H9 (cell line): Measurements from ENCODE around the gene LMF2. TPM values are rescaled to one million over a fixed set of nuclear protein-coding genes. Genes with fewer than 3 reads are reported as not detected.

Experiments used
- DNase-seq: peaks from one replicate; pipeline ENCODE4 v3.0.0-alpha.2; 2017
- H2AFZ ChIP-seq: one replicate; pipeline ENCODE4 v1.6.1; 2013; ENCODE audit warnings: mild to moderate bottlenecking, low read length, control low read depth, moderate library complexity
- H2AK5ac ChIP-seq: 2 replicates; pipeline ENCODE4 v1.6.1; 2013; ENCODE audit warnings: low read length, control low read depth, mixed read lengths; ENCODE audit not compliant: insufficient read length
- H2BK120ac ChIP-seq: one replicate; pipeline ENCODE4 v1.6.1; 2013; ENCODE audit warnings: low read depth, mild to moderate bottlenecking, low read length, control low read depth, inconsistent platforms; ENCODE audit not compliant: poor library complexity, severe bottlenecking
- H2BK12ac ChIP-seq: 2 replicates; pipeline ENCODE4 v1.6.1; 2013; ENCODE audit warnings: low read length, control low read depth, mixed read lengths, low read depth; ENCODE audit not compliant: insufficient read length
- H2BK15ac ChIP-seq: 2 replicates; pipeline ENCODE4 v1.6.1; 2013; ENCODE audit warnings: low read depth, low read length, control low read depth
- H2BK20ac ChIP-seq: one replicate; pipeline ENCODE4 v1.6.1; 2013; ENCODE audit warnings: low read depth, mild to moderate bottlenecking, low read length, control low read depth, inconsistent platforms; ENCODE audit not compliant: poor library complexity, severe bottlenecking
- H2BK5ac ChIP-seq: 2 replicates; pipeline ENCODE4 v1.6.1; 2013; ENCODE audit warnings: low read length, control low read depth, mixed read lengths; ENCODE audit not compliant: insufficient read length
- H3K14ac ChIP-seq: 2 replicates; pipeline ENCODE4 v1.6.1; 2013; ENCODE audit warnings: low read length, control low read depth; ENCODE audit not compliant: insufficient read depth
- H3K18ac ChIP-seq: 2 replicates; pipeline ENCODE4 v1.6.1; 2013; ENCODE audit warnings: low read depth, mild to moderate bottlenecking, mixed read lengths, low read length, control low read depth; ENCODE audit not compliant: insufficient read length
- H3K23ac ChIP-seq: 2 replicates; pipeline ENCODE4 v1.6.1; 2013; ENCODE audit warnings: low read length, control low read depth, mixed read lengths, low read depth; ENCODE audit not compliant: insufficient read length
- H3K23me2 ChIP-seq: 2 replicates; pipeline ENCODE4 v1.6.1; 2013; ENCODE audit warnings: low read depth, mild to moderate bottlenecking, mixed read lengths, low read length, control low read depth; ENCODE audit not compliant: insufficient read length, poor library complexity, severe bottlenecking
- H3K27ac ChIP-seq: 2 replicates; pipeline ENCODE4 v1.5.1; 2013; ENCODE audit warnings: low read length, control low read depth, mixed read lengths, low read depth; ENCODE audit not compliant: insufficient read length
- H3K27me3 ChIP-seq: 2 replicates; pipeline ENCODE4 v1.6.1; 2013; ENCODE audit warnings: low read length, control low read depth, inconsistent platforms; ENCODE audit not compliant: insufficient read depth
- H3K4ac ChIP-seq: 2 replicates; pipeline ENCODE4 v1.6.1; 2013; ENCODE audit warnings: low read depth, mild to moderate bottlenecking, control low read depth, inconsistent platforms, low read length, moderate library complexity
- H3K4me1 ChIP-seq: 2 replicates; pipeline ENCODE4 v1.6.1; 2013; ENCODE audit warnings: low read length, control low read depth, inconsistent platforms; ENCODE audit not compliant: insufficient read depth
- H3K4me2 ChIP-seq: 2 replicates; pipeline ENCODE4 v1.6.1; 2013; ENCODE audit warnings: low read length, control low read depth, mixed read lengths; ENCODE audit not compliant: insufficient read length, insufficient read depth
- H3K56ac ChIP-seq: 2 replicates; pipeline ENCODE4 v1.6.1; 2013; ENCODE audit warnings: low read depth, mild to moderate bottlenecking, mixed read lengths, low read length, control low read depth; ENCODE audit not compliant: insufficient read length
- H3K79me1 ChIP-seq: 2 replicates; pipeline ENCODE4 v1.6.1; 2013; ENCODE audit warnings: low read depth, mild to moderate bottlenecking, moderate library complexity, low read length, control low read depth, inconsistent platforms; ENCODE audit not compliant: insufficient read depth, poor library complexity, severe bottlenecking
- H3K79me2 ChIP-seq: 2 replicates; pipeline ENCODE4 v1.6.1; 2013; ENCODE audit warnings: low read length, control low read depth, inconsistent platforms; ENCODE audit not compliant: insufficient read depth
- H3K9ac ChIP-seq: 2 replicates; pipeline ENCODE4 v1.6.1; 2013; ENCODE audit warnings: low read length, control low read depth, mixed read lengths; ENCODE audit not compliant: insufficient read length; ENCODE audit errors: extremely low read depth
- H3K9me3 ChIP-seq: one replicate; pipeline ENCODE4 v1.6.1; 2013; ENCODE audit warnings: low read depth, low read length, inconsistent platforms; ENCODE audit not compliant: control insufficient read depth
- H3T11ph ChIP-seq: one replicate; pipeline ENCODE4 v1.6.1; 2013; ENCODE audit warnings: mild to moderate bottlenecking, low read length, control low read depth, inconsistent platforms
- H4K20me1 ChIP-seq: one replicate; pipeline ENCODE4 v1.6.1; 2013; ENCODE audit not compliant: control insufficient read depth, insufficient read length, insufficient read depth
- H4K5ac ChIP-seq: 2 replicates; pipeline ENCODE4 v1.6.1; 2013; ENCODE audit warnings: low read depth, mild to moderate bottlenecking, mixed read lengths, low read length, control low read depth; ENCODE audit not compliant: insufficient read length
- H4K8ac ChIP-seq: replicated peaks from 2 replicates; pipeline ENCODE4 v1.6.1; 2013; ENCODE audit warnings: low read length, control low read depth, mixed read lengths, low read depth; ENCODE audit not compliant: insufficient read length
- H4K91ac ChIP-seq: 2 replicates; pipeline ENCODE4 v1.6.1; 2013; ENCODE audit warnings: low read depth, mild to moderate bottlenecking, moderate library complexity, mixed read lengths, low read length, control low read depth; ENCODE audit not compliant: insufficient read length
- H3K27ac Mint-ChIP-seq, 3 experiments: 2 replicates in 2 of 3; 3 replicates in 1 of 3; pipeline ENCODE4 v1.8.0; 2020 to 2021; ENCODE audit warnings: mixed read lengths in 3 of 3, mild to moderate bottlenecking in 1 of 3, moderate library complexity in 1 of 3
- H3K27me3 Mint-ChIP-seq: 2 replicates; pipeline ENCODE4 v1.8.0; 2021; ENCODE audit warnings: low read depth, mild to moderate bottlenecking, moderate library complexity, mixed read lengths
- H3K36me3 Mint-ChIP-seq, 3 experiments: 2 replicates in 2 of 3; 3 replicates in 1 of 3; pipeline ENCODE4 v1.8.0; 2020 to 2021; ENCODE audit warnings: low read depth in 3 of 3, mixed read lengths in 3 of 3; ENCODE audit not compliant: insufficient read depth in 1 of 3
- H3K4me1 Mint-ChIP-seq, 2 experiments: 2 replicates each; pipeline ENCODE4 v1.8.0; 2020; ENCODE audit warnings: mixed read lengths in 2 of 2
- H3K4me3 Mint-ChIP-seq, 2 experiments: 2 replicates in 1 of 2; 3 replicates in 1 of 2; pipeline ENCODE4 v1.8.0; 2020 to 2021; ENCODE audit warnings: mild to moderate bottlenecking in 2 of 2, mixed read lengths in 2 of 2, moderate library complexity in 1 of 2
- H3K9me3 Mint-ChIP-seq, 2 experiments: 2 replicates in 1 of 2; 3 replicates in 1 of 2; pipeline ENCODE4 v1.8.0; 2020; ENCODE audit warnings: mild to moderate bottlenecking in 2 of 2, mixed read lengths in 2 of 2, moderate library complexity in 1 of 2
- CTCF ChIP-seq: fragments of 200-600 bp; sonication (generic); conservative IDR thresholded peaks from 3 replicates; pipeline ENCODE4 v1.8.0; 2021; ENCODE audit warnings: antibody characterized with exemption, mild to moderate bottlenecking
- WGBS: extraction: QIAGEN DNeasy Blood & Tissue Kit; methylation state at CpG from one replicate; pipeline ENCODE4 v1.1.7; 2013; ENCODE audit warnings: missing lambda C conversion rate, low lambda C conversion rate, mixed read lengths; ENCODE audit not compliant: insufficient read length; ENCODE audit errors: extremely low coverage; 5-methylcytosine and 5-hydroxymethylcytosine counted together
- total RNA-seq: library from RNA; stranded (reverse); gene quantifications from 2 replicates; pipeline ENCODE4 v1.2.1, GENCODE V29; 2021

The LMF2 gene
- total RNA-seq, 1 experiment from 2014 or later: 43.6 TPM

DNA sequence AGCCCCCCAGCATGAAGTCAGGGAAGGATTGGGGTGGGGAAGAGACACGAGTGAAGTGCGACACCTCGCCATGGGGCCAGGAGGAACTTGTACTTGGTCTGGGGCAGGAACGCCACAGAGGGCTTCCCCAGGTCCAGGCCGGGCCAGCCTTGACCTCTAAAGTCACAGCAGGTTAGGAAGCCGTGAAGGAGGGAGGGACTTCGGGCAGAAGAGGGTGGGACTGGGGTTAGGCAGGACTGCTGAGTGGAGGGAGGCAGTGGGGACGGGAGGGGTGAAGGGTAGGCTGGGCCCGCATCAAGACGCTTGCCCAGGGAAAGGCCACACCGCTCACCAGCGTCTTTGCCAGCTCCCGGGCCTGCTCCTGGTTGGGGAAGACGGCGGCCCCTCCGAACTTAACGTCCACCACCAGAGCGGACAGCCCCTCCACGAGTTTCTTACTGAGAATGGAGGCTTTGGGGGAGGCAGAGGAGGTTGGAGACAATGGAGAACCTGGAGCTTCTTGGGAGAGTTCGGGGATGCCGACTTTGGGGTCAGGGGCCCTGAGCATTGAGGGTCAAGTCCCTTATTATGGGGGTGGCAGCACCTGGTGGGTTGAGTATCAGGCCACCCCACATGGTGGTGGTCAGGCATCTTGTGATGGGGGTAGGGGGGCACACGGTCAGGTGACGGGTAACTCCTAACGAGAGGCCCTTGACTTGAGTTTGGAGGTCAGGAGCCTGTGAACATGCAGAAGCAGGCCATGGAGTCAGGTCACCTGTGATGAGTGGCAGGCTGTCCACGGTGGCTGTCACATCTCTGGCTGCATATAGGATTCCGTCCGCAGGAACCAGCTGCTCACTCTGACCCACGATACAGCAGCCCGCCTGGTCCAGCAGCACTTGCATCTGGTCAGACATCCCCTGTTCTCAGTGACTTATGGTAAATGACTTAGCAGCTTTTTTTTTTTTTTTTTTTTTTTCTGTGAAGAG is 19.6 kb upstream of the LMF2 start:
- Mint-ChIP-seq H3K4me1 (peaks cover 11 to 17% of the 10 kb centered on the region in 2 experiments), H3K4me3 (peak overlapping the region; percentile 67 to 79), H3K36me3 (peaks cover 2 to 16% (median 14%) of the 10 kb centered on the region in 3 experiments; a peak in 5 of 7 replicates), H3K9me3 (no peaks in the 10 kb centered on the region; a peak in 1 of 5 replicates), H3K27ac (no peak overlapping the region), H3K27me3 (peaks cover 51% of the 10 kb centered on the region)
- Histone ChIP-seq H4K5ac (no peak overlapping the region), H3K4me2 (peak overlapping the region; percentile 70), H3K9me3 (no peaks in the 10 kb centered on the region), H3K23ac (no peak overlapping the region), H3K56ac (no peak overlapping the region), H3K4me1 (peaks cover 3% of the 10 kb centered on the region; the same call in 1 of the 2 replicates), H3K27ac (no peak overlapping the region), H3K14ac (no peak overlapping the region), H4K91ac (no peak overlapping the region), H3K4ac (no peak overlapping the region), H2AFZ (no peak overlapping the region), H3K18ac (no peak overlapping the region), H3K23me2 (peaks cover 18% of the 10 kb centered on the region), H3K9ac (no peak overlapping the region), H2BK15ac (no peak overlapping the region), H3K27me3 (peaks cover 34% of the 10 kb centered on the region; the same call in 1 of the 2 replicates), H2BK12ac (no peak overlapping the region), H4K20me1 (no peaks in the 10 kb centered on the region), H3K79me2 (no peaks in the 10 kb centered on the region), H3K79me1 (no peaks in the 10 kb centered on the region), H2BK5ac (no peak overlapping the region), H4K8ac (no peak overlapping the region), H3T11ph (no peak overlapping the region), H2AK5ac (no peak overlapping the region), H2BK120ac (no peak overlapping the region), H2BK20ac (no peak overlapping the region)
- peak; percentile 88 for DNase-seq
- no peak for TF ChIP-seq CTCF
- no CpG with 5 or more reads among the region's 29 CpGs for whole genome bisulfite sequencing
